Activated T-cell treated with anti-CD3 and anti-CD28 coated beads, Interleukin-2, amount 50 U/mL, for 1 hour (primary cell): ENCODE data around the gene ZFP36L2.

ENCODE experiments used
- DNase-seq: peaks from one replicate; pipeline ENCODE4 v3.0.0-alpha.2; 2020

ZFP36L2 gene

DNA sequence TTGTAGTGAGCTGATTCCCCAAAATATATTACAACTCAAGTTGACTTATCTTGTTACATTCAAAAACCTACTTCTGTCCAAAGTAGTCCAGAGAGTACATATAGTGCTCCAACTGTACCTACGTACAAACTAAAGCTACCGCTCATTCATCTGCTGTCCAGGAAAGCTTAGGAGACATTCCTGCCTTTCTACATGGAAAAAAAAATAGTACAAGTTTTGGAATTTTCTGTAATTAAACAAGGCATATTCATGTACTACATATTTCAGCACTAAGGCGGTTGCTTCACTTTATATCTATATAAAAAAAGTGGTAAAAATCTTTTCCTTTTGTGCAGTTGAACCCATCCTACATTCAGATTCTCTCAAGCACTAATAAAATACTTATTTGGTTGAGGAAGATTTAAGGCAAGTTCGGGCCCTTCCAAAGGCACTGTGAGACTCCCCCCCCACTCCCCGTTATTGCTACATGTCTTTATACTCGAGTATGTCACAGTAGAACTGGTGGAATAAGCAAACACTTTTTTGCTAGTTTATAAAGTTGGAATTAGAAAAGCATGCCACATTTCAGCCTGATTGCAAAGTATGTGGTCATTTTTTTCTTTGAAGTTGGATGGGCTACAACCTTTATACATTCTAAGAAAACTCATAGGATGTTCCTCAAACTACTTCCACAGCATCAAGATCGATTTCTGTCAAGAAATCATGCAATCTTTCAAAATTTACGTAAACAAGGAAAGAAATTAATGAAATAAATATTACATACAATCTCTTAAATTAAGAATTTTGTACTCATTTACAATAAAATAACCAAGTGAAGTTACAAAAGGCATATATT is 3.7 kb downstream of the ZFP36L2 start:
- DNase-seq: no peak

- peak; percentile 70 for DNase-seq
Measured at GRCh38 chr2:43221763-43222474, 4.5 kb downstream of the ZFP36L2 start.

DNA sequence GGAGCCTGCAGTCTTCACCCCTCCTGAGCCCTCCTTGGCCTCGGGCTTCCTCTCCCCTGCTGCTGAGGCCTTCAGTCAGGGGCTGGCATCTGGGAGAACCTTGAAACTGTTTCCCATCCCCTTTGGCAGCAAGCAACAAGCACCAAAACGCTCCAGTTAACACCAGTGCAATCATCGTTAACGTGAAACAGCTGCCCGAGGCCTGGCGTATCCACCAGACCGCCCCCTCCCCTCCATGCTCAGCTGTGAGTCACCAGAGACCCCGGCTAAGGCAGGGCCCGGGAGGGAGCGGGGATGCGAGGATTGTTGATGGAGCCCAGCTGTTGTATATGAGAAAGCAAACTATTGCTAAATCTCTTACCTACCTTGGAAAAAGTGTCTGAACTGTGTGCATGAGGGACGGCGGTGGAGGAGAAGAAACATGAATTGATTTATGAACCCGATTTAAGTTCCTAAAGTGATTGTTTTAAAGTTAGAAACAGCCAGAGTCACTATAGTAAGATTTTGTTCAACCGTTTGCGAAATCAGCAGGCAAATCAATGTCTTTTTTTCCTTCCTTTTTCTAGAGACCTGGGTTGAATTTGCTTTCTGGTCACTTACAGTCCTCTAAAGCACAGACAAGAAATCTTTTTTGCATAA is 5.2 kb downstream of the ZFP36L2 start:
- peak; percentile 70 for DNase-seq

- DNase-seq: no peak
Measured at GRCh38 chr2:43220760-43221123, 5.7 kb downstream of the ZFP36L2 start.

- no peak for DNase-seq
Measured at GRCh38 chr2:43220229-43220751, 6.1 kb downstream of the ZFP36L2 start.

DNA sequence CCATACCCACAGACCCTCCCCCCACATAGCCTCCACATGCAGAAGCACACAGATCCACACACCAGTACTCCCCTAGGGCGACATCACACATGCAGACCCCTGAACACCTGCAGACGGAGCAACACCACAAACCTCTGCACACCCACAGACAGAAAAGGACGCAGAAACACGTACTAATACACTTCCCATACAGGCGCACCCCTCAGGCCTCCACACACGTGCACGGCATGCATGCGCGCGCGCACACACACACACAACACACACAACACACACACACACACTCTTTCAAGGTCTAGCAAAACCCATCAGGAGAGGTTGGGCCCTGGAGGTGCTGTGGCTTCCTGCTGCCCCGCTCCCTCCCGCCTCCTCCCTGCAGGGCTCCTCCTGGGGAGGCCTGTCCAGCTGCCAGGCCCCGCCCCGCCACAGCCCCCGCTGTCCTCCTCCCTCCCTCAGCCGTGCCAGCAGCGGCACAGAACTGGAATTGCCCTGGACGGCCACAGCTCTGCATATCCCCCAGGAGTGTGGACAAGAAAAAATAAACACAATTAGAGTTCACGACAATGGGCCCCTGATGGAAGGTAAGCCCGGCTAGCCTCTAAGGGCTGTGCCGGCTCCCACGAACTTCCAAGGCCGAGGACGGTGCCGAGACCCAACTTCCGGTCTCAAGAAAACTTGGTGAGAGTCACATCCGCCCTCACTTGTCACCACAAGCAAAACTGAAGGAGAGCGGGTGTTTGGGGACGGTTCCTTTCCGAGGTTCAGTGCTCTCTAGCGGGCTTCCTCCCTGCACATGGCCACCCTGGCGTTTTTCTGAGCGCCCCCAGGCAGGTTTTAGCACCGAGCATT is 6.8 kb downstream of the ZFP36L2 start:
- peak; percentile 76 for DNase-seq

DNA sequence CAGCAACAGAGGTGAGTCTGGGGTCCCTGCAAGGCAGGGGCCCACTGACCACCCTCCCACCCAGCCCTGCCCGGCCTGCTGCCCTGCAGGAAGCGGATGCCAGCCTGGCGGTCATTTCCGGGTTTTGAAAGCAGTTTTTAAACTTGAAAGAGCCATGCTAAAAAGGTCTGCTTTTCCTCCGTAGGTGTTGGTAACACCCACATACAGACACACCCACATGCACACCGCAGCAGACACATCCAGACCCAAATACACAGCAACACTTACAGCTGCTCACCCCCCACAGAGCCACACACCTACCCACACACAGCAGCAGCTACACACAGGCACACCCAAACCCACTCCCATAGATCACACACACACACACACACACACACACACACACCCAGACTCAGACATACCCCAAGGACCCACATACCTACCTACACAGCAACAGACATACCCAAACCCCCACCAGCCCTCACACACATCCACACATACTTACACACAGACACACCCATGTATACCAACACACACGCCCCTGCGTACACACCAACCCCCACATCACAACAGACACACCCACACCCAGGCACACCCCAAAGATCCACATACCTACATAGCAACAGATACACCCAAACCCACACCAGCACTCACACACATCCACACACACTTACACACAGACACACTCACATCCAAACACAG is 7.6 kb downstream of the ZFP36L2 start:
- DNase-seq: peak; percentile 79

- DNase-seq: no peak
Measured at GRCh38 chr2:43218155-43218701, 8.2 kb downstream of the ZFP36L2 start.

DNA sequence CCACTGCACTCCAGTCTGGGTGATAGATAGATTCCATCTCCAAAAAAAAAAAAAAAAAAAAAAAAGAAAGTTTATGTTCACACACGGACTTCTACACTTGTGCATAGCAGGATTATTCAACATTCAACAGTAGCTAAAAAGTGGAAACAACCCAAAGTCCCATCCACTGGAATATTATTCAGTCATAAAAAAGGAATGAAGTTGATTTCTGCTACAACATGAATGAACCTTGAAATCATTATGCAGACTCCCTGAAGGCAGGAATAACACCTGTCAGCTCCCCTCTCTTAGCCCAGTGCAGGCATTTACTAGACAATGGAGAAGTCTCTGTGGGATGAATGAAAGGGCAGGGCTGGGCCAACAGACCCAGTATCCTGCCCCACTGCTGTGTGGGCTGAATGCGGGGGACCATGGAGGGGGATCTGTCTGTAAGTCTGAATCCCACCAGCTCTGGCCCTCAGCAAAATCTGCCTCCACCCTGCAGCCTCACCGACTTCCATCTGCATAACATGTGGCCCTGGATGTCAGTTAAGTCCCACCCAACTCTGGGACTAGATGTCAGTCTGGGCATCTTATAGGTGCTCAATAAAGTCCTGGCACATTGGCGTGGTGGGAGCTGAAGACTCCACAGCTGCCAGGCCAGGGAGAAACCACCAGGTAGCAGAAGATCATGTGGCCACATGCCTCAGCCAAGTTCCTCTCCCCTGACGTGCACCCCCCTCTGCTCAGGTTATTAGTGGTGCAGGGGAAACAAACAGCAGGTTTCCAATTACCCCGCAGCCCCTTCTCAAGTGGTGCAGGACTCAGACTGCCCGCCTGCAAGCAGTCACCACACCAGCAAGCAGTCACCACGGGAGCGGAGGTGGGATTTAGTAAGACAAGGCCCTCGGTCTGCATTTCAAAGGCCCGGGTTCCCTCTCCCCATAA is 8.9 kb downstream of the ZFP36L2 start:
- no peak for DNase-seq

- no peak for DNase-seq
Measured at GRCh38 chr2:43216629-43217028, 9.8 kb downstream of the ZFP36L2 start.

DNA sequence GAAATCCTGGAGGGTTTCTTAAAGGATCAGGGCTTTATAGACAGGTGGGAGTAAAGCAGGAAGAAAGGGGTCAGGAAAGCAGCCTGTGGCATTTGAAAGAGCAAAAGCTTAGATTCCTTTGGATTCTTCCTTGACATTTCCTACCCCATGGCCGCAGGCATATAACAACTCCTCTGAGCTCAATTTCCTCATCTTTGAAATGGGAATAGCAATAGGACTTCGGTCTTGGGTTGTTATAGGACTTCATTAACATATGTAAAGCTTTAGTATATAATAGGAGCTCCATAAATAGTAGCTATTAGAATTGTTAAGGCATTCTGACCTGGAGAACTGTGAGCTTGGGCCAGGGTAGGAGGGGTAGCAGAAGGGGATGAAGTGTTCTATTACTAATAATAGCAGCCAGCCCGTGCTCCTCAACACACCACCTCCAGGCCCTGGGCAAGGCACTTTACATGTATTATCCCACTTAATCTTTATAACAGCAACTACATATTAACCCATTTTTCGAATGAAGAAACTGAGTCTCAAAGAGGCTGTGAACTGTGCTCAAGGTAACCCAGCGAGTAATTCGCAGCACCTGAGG is 10.6 kb downstream of the ZFP36L2 start:
- no peak for DNase-seq

GRCh38 chr2:43214253-43214652 is 12.2 kb downstream of the ZFP36L2 start:
- no peak for DNase-seq

DNA sequence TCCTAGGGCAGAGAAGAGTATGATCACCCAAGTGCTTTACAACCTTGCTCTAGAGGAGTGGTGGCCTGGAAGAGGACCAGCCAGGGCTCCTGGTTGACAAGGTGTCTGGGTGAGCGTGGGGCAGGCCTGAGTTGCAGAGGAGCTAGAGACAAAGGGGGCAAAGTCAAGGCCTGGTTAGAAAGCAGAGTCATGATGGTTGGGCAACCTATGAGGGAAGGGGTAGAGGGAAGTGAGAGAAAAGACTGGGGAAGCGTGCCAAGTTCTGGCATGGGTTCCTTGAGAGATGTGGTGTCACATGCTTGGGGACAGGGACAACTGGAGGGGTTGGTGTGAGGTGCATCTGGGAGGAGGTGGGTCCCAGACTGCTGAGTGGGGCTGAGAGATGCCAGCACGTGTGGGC is 13.5 kb downstream of the ZFP36L2 start:
- DNase-seq: no peak

DNA sequence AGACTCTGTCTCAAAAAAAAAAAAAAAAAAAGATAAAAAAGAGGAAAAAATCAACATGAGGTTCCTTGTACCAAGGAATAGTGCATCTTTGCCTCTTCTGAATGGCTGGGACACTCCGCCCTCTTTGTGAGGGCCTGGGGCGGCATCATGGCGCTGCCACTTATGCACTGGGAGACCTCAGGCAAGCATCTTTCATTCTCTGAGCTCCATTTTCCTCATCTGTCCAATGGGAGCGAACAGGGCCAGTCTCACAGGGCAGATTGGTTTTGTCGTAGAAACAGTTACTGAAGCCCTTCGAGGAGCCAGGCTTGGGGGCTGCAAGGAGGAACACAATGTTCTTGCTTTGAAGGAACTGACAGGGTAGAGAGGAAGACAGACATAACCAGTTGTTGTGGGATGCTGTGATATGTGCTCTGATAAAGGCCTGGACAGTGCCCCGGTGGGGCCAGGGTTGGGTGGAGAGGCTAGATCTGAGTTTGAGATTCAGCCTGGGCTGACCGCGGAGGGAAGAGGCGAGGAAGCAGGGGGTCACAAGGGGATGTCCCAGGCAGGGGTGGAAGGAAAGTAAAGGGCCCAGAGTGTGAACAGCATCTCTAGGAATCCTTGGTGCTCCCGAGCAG is 14.1 kb downstream of the ZFP36L2 start:
- DNase-seq: no peak

DNA sequence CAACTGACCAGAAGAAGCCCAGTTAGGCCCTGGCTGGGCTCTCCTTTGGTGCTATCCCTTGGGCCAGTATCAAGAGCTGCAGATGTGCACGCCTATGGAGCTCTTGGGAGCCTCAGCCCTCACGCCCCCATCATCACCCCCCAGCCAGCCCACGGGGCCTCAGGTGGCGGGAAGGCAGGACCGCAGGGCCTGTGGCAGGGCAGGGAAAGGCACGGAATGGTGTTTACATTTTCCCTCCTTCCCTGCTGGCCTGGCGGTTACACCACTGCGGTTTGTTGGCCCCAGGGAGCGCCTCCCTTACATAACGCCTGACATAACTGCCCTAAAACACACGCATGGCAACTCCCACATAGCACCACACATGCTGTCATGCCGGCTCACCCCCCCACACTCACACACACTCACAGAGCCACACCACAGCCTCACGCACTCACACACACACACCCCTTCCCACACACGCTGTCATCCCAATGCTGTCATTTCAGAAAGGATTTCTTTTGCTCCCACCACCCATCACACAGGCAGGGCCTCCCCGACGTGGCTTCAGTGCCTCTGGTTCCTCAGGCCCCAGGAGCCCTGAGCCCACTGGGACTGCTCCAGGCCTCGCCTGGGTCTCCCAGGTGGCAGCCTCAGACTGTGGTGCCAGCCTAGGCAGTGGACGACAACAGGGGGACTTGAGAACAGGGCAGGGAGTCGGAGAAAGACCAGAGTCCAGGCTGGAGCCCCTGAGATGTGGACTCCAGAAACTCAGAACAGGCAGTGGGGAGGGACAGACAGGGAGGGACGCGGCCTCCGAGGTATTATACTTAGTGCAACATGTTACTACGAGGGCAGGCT is 15.7 kb downstream of the ZFP36L2 start:
- DNase-seq: no peak

GRCh38 chr2:43210125-43210466 is 16.3 kb downstream of the ZFP36L2 start:
- DNase-seq: no peak

DNA sequence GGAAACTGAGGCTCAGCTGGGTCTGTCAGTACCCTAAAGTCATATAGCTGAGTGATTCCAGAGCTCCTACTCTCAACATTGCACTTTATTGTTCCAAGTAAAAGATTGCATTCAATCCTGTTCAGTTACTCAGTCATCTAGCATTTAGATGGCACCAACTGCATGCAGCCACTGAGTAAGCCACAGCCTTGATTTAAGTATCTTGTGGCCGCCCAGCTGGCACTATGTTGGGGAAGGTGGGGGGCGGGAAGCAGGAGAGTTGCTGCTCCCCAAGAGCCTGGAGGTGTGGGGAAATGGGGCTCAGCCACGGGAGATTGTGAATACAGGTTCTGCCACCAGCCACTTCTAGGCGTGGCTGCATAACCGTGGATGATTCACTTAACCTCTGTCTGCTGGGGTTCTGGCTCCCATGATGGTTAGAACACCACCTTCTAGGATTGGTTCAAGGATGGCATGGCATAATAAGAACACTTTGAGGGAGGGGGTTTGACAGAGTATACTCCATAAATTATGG is 17.1 kb downstream of the ZFP36L2 start:
- no peak for DNase-seq

DNA sequence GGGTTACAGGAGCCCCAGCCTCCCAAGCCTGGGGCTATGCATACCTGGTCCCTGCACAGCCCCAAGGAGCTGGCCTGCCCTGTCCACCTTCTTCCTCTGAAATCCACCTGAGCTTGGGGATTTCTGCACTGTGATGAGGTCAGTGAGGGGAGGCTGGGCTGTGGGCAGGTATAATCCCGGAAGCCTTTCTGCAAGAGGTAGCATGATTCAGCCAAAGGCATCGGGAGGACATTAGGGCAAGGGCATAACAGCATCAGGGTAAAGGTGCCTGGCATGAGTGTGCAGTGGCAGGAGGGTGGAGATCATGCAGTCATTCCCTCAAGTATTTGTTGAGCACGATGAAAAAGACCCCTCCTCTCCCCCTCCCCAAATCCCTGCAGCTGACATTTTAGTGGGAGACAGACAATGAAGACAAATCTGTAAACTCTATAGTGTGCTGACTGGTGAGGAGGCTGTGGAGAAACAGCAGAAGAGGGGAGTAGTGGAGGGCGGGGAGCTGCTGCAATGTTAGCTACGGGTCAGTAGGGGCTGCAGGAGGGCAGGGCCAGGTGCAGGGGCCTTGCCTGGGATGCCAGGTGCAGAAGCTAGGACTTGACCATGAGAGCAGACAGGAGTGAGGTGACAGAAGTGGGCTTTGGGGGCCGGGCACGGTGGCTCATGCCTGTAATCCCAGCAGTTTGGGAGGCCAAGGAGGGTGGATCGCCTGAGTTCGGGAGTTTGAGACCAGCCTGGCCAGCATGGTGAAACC is 18.7 kb downstream of the ZFP36L2 start:
- no peak for DNase-seq
